HepG2 (cell line): ENCODE measurements around the gene SMIM1. TPM values are rescaled to one million over a fixed set of nuclear protein-coding genes. Genes with fewer than 3 reads are reported as not detected.

ENCODE experiments used
- ATAC-seq: fragments of 200-7000 bp; cut with Tn5 transposase; 3 replicates; pipeline ENCODE4 v1.9.1; 2020; ENCODE audit warnings: mild to moderate bottlenecking, moderate library complexity
- BruUV-seq: library from RNA; stranded (reverse); fragments of 400-500 nt; replicated peaks from 2 replicates; lab custom pipeline; 2021; lab: Mats Ljungman, UMichigan
- CTCF ChIA-PET: fragments of 300-600 bp; formaldehyde crosslinking; extraction: SDS; loops from one replicate; lab custom pipeline; 2021; ENCODE audit warnings: low total read pairs, inconsistent platforms, low intra/inter-chr PET ratio; lab: Yijun Ruan, JAX
- POLR2A ChIA-PET: fragments of 350-600 bp; sonication (Branson Sonifier 250); formaldehyde crosslinking; loops from one replicate; lab custom pipeline; 2020; ENCODE audit warnings: antibody characterized with exemption, inconsistent platforms; lab: Yijun Ruan, JAX
- DNase-seq: peaks from one replicate; pipeline ENCODE4 v3.0.0-alpha.2; 2015; ENCODE audit warnings: low spot score
- FAIRE-seq: peaks from 3 replicates; lab custom pipeline; 2011; peaks lifted over from hg19 to GRCh38; lab: Jason Lieb, UNC
- H2AFZ ChIP-seq: one replicate; pipeline ENCODE4 v1.6.1; 2011; ENCODE audit warnings: low read length, inconsistent platforms
- H3K27ac ChIP-seq: fragments of 300-600 bp; 3 replicates; pipeline ENCODE4 v1.8.0; 2011; ENCODE audit warnings: mixed run types, mild to moderate bottlenecking, mixed read lengths, low read length, inconsistent platforms; ENCODE audit not compliant: insufficient read depth; ENCODE audit errors: extremely low read length
- H3K27me3 ChIP-seq, 2 experiments: fragments of 200-600 bp in 1 of 2; 2 replicates in 1 of 2; 3 replicates in 1 of 2; pipeline versions ENCODE4 v1.6.0 to v1.8.0; 2011; ENCODE audit warnings: low read length in 2 of 2, mild to moderate bottlenecking in 2 of 2, moderate library complexity in 2 of 2, inconsistent platforms in 1 of 2; ENCODE audit not compliant: insufficient read depth in 2 of 2, control insufficient read depth in 1 of 2
- H3K36me3 ChIP-seq, 2 experiments: fragments of 200-600 bp in 1 of 2; replicated peaks in 1 of 2; 2 replicates in 1 of 2; 3 replicates in 1 of 2; pipeline versions ENCODE4 v1.5.1 to v1.8.0; 2011; ENCODE audit warnings: low read length in 2 of 2, inconsistent platforms in 1 of 2; ENCODE audit not compliant: insufficient read depth in 2 of 2, control insufficient read depth in 1 of 2
- H3K4me1 ChIP-seq: 2 replicates; pipeline ENCODE4 v1.5.1; 2012; ENCODE audit warnings: low read length, inconsistent platforms; ENCODE audit not compliant: insufficient read depth
- H3K4me2 ChIP-seq: 2 replicates; pipeline ENCODE4 v1.6.0; 2011; ENCODE audit warnings: low read depth, low read length, inconsistent platforms
- H3K4me3 ChIP-seq, 3 experiments: fragments of 200-600 bp in 1 of 3; sonication (generic), shearing (Covaris generic) in 1 of 3; replicated peaks in 1 of 3; 2 replicates each; pipeline ENCODE4 v1.5.1; 2011 to 2016; ENCODE audit warnings: low read length in 3 of 3, inconsistent platforms in 2 of 3, low read depth in 2 of 3, mild to moderate bottlenecking in 2 of 3, control low read depth in 1 of 3, mixed read lengths in 1 of 3; ENCODE audit not compliant: insufficient read depth in 1 of 3
- H3K79me2 ChIP-seq: one replicate; pipeline ENCODE4 v1.6.1; 2011; ENCODE audit warnings: low read length, inconsistent platforms; ENCODE audit not compliant: insufficient read depth
- H3K9ac ChIP-seq: 2 replicates; pipeline ENCODE4 v1.6.0; 2011; ENCODE audit warnings: mild to moderate bottlenecking, low read depth, low read length, inconsistent platforms; ENCODE audit not compliant: insufficient read depth
- H3K9me3 ChIP-seq: 2 replicates; pipeline ENCODE4 v1.5.1; 2012; ENCODE audit warnings: mild to moderate bottlenecking, low read length
- H4K20me1 ChIP-seq: 2 replicates; pipeline ENCODE4 v1.6.0; 2011; ENCODE audit warnings: inconsistent platforms, mild to moderate bottlenecking, low read length, moderate library complexity; ENCODE audit not compliant: insufficient read depth
- AGO1 ChIP-seq: fragments of 200-400 bp; formaldehyde crosslinking; IDR thresholded peaks from 2 replicates; pipeline ENCODE4 v1.6.1; 2017; ENCODE audit warnings: mild to moderate bottlenecking, low read depth, low read length, moderate library complexity; ENCODE audit not compliant: poor library complexity, severe bottlenecking
- BHLHE40 ChIP-seq: IDR thresholded peaks from 2 replicates; pipeline ENCODE4 v1.6.1; 2011; ENCODE audit warnings: low read length, improper control_type of control experiment
- KAT7 ChIP-seq: IDR thresholded peaks from 2 replicates; pipeline ENCODE4 v1.6.1; 2018; ENCODE audit warnings: borderline replicate concordance, missing compliant biosample characterization
- MBD4 ChIP-seq: IDR thresholded peaks from 2 replicates; pipeline ENCODE4 v1.6.1; 2012; ENCODE audit warnings: low read length, inconsistent platforms, borderline replicate concordance
- MXD1 ChIP-seq: sonication (generic); formaldehyde crosslinking; IDR thresholded peaks from 2 replicates; pipeline ENCODE4 v1.4.0; 2020; ENCODE audit warnings: mild to moderate bottlenecking, missing genetic modification reagents
- MXD3 ChIP-seq: IDR thresholded peaks from 2 replicates; pipeline ENCODE4 v1.6.1; 2016; ENCODE audit warnings: mild to moderate bottlenecking, missing biosample characterization, missing genetic modification reagents
- NONO ChIP-seq, 2 experiments: fragments of 450-650 bp in 1 of 2; sonication (generic) in 1 of 2; formaldehyde crosslinking in 1 of 2; IDR thresholded peaks in 1 of 2; conservative IDR thresholded peaks in 1 of 2; 2 replicates each; pipeline versions ENCODE4 v1.6.1 to v1.8.0; 2017 to 2022; ENCODE audit warnings: mild to moderate bottlenecking in 1 of 2, missing genetic modification reagents in 1 of 2, moderate library complexity in 1 of 2
- NR2C2 ChIP-seq: sonication (generic); formaldehyde crosslinking; IDR thresholded peaks from 2 replicates; pipeline ENCODE4 v1.4.0; 2020; ENCODE audit warnings: missing genetic modification reagents, mild to moderate bottlenecking, moderate library complexity, borderline replicate concordance
- POLR2A ChIP-seq, 2 experiments: IDR thresholded peaks; 2 replicates each; pipeline ENCODE4 v1.6.1; 2011; ENCODE audit warnings: low read depth in 2 of 2, low read length in 2 of 2, mild to moderate bottlenecking in 1 of 2, moderate library complexity in 1 of 2; ENCODE audit not compliant: insufficient read depth in 1 of 2
- TBX2 ChIP-seq: sonication (generic); formaldehyde crosslinking; IDR thresholded peaks from 2 replicates; pipeline ENCODE4 v1.5.0; 2020; ENCODE audit warnings: missing genetic modification reagents, mild to moderate bottlenecking, borderline replicate concordance
- YEATS2 ChIP-seq: sonication (generic); formaldehyde crosslinking; IDR thresholded peaks from 2 replicates; pipeline ENCODE4 v1.4.0; 2020; ENCODE audit warnings: missing genetic modification reagents, borderline replicate concordance
- ZNF414 ChIP-seq: sonication (generic); formaldehyde crosslinking; IDR thresholded peaks from 2 replicates; pipeline ENCODE4 v1.5.0; 2020; ENCODE audit warnings: missing genetic modification reagents
- ZNF781 ChIP-seq: sonication (generic); formaldehyde crosslinking; IDR thresholded peaks from 2 replicates; pipeline ENCODE4 v1.5.1; 2020; ENCODE audit warnings: borderline replicate concordance, mild to moderate bottlenecking, missing genetic modification reagents; ENCODE audit errors: not compliant biosample characterization
- WGBS: methylation state at CpG from one replicate; pipeline ENCODE4 v1.1.6; 2017; ENCODE audit warnings: low lambda C conversion rate; 5-methylcytosine and 5-hydroxymethylcytosine counted together
- in situ Hi-C: cut with HindIII; loops from 2 replicates; pipeline ENCODE4 v1.10.0; 2017; ENCODE audit warnings: low pct_unique_long_range_greater_than_20kb; ENCODE audit not compliant: extremely low pct_ligation_motif_present
- intact Hi-C: fragments of 100-400 bp; cut with micrococcal nuclease; formaldehyde crosslinking; loops from one replicate; pipeline ENCODE4 v1.10.0; 2022; ENCODE audit not compliant: unreplicated experiment
- polyA plus RNA-seq, 8 experiments: library from polyadenylated mRNA; depleted of rRNA in 3 of 8; stranded (reverse) in 7 of 8; unstranded in 1 of 8; fragments of >200 nt; fragmentation: Illumina TruSeq in 4 of 8; extraction: Trizol in 4 of 8; gene quantifications; 2 replicates each; pipeline versions ENCODE4 v1.2.1 to v1.2.3, GENCODE V29; 2011 to 2016; ENCODE audit warnings: low read depth in 4 of 8, missing spikeins in 1 of 8, mixed read lengths in 1 of 8; ENCODE audit not compliant: insufficient read depth in 1 of 8
- total RNA-seq, 5 experiments: library from RNA; depleted of rRNA; stranded (reverse); fragments of >200 nt; fragmentation: Illumina TruSeq; extraction: Trizol; gene quantifications; 2 replicates each; pipeline ENCODE4 v1.2.3, GENCODE V29; 2016; ENCODE audit warnings: low read depth in 1 of 5
- TF ChIP-seq, protein P1 (sequence below): sonication (generic); formaldehyde crosslinking; IDR thresholded peaks from 2 replicates; pipeline ENCODE4 v1.4.0; 2020; ENCODE audit warnings: missing genetic modification reagents, mild to moderate bottlenecking, borderline replicate concordance
- TF ChIP-seq, protein P2 (sequence below): sonication (generic); formaldehyde crosslinking; IDR thresholded peaks from 2 replicates; pipeline ENCODE4 v1.8.1; 2022; ENCODE audit warnings: low read depth, mild to moderate bottlenecking, missing genetic modification reagents

Gene SMIM1
- total and polyA plus RNA-seq, 2 of the 13 experiments (the other 11 are each of a cell fraction or from before 2014, with no cell fraction given), result 12.4 to 56.3 TPM

GRCh38 chr1:3732434-3733093, 40.0 kb upstream of the SMIM1 start:
- POLR2A ChIA-PET, result interaction anchor here (0.9 kb wide), 1 partner anchor 39 kb away, joined by 3 read pairs; no protein-coding TSS in a partner anchor
- peak overlapping the region; percentile 49; the same call in 1 of the 2 replicates for H3K9ac ChIP-seq
- peak overlapping the region; percentile 26; the same call in 1 of the 2 replicates for H3K4me2 ChIP-seq
- ATAC-seq (no peak; the same call in 2 of the 3 replicates), FAIRE-seq (no peak), DNase-seq (no peak)
- H3K9me3 ChIP-seq, result no peaks in the 10 kb centered on the region
- H3K36me3 ChIP-seq, result peaks cover 3 to 18% of the 10 kb centered on the region in 2 experiments; a peak in 4 of 5 replicates
- H2AFZ ChIP-seq, result no peak overlapping the region
- H3K4me3 ChIP-seq, result peak overlapping the region in 1 of 3 experiments; percentile 43; a peak in 1 of 6 replicates
- 99% methylated on average over 14 of the region's 37 CpGs for WGBS
- no TSS peak for BruUV-seq
- in situ Hi-C loops, result no loop called here
- no peaks in the 10 kb centered on the region for H4K20me1 ChIP-seq
- CTCF ChIA-PET, result no interaction called here
- H3K27me3 ChIP-seq, result no peaks in the 10 kb centered on the region
- intact Hi-C loops, result no loop called here
- no peaks in the 10 kb centered on the region for H3K79me2 ChIP-seq
- H3K27ac ChIP-seq, result peak overlapping the region; percentile 69
- peaks cover 35% of the 10 kb centered on the region for H3K4me1 ChIP-seq
- peak; percentile 25 for TF ChIP-seq AGO1
- no peak for TF ChIP-seq BHLHE40
- no peak for TF ChIP-seq MXD3 (CRISPR knock-in tag)
- TF ChIP-seq POLR2A (IDR thresholded peaks at IDR 0.05; ENCODE audit: insufficient read depth in 1 of 2, low read depth in 2 of 2, low read length in 2 of 2), result peak in 1 of 2 experiments; percentile 18; a peak in 1 of 4 replicates
- 0 out of 2 replicates have a peak, but pooled peaks have one; percentile 31 for TF ChIP-seq MXD1 (CRISPR knock-in tag)
- peak; percentile 13; the same call in 1 of the 2 replicates for TF ChIP-seq TBX2 (CRISPR knock-in tag)
- TF ChIP-seq, protein P1, sequence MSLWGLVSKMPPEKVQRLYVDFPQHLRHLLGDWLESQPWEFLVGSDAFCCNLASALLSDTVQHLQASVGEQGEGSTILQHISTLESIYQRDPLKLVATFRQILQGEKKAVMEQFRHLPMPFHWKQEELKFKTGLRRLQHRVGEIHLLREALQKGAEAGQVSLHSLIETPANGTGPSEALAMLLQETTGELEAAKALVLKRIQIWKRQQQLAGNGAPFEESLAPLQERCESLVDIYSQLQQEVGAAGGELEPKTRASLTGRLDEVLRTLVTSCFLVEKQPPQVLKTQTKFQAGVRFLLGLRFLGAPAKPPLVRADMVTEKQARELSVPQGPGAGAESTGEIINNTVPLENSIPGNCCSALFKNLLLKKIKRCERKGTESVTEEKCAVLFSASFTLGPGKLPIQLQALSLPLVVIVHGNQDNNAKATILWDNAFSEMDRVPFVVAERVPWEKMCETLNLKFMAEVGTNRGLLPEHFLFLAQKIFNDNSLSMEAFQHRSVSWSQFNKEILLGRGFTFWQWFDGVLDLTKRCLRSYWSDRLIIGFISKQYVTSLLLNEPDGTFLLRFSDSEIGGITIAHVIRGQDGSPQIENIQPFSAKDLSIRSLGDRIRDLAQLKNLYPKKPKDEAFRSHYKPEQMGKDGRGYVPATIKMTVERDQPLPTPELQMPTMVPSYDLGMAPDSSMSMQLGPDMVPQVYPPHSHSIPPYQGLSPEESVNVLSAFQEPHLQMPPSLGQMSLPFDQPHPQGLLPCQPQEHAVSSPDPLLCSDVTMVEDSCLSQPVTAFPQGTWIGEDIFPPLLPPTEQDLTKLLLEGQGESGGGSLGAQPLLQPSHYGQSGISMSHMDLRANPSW (CRISPR knock-in tag), result no peak
- TF ChIP-seq, protein P2, sequence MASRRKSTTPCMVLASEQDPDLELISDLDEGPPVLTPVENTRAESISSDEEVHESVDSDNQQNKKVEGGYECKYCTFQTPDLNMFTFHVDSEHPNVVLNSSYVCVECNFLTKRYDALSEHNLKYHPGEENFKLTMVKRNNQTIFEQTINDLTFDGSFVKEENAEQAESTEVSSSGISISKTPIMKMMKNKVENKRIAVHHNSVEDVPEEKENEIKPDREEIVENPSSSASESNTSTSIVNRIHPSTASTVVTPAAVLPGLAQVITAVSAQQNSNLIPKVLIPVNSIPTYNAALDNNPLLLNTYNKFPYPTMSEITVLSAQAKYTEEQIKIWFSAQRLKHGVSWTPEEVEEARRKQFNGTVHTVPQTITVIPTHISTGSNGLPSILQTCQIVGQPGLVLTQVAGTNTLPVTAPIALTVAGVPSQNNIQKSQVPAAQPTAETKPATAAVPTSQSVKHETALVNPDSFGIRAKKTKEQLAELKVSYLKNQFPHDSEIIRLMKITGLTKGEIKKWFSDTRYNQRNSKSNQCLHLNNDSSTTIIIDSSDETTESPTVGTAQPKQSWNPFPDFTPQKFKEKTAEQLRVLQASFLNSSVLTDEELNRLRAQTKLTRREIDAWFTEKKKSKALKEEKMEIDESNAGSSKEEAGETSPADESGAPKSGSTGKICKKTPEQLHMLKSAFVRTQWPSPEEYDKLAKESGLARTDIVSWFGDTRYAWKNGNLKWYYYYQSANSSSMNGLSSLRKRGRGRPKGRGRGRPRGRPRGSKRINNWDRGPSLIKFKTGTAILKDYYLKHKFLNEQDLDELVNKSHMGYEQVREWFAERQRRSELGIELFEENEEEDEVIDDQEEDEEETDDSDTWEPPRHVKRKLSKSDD (CRISPR knock-in tag), result peak; percentile 16; the same call in 1 of the 2 replicates
- no peak for TF ChIP-seq MBD4
- TF ChIP-seq YEATS2, result no peak
- 0 out of 2 replicates have a peak, but pooled peaks have one; percentile 2 for TF ChIP-seq KAT7 (CRISPR knock-in tag)
- TF ChIP-seq ZNF781 (CRISPR knock-in tag), result peak; percentile 6
- TF ChIP-seq NR2C2 (CRISPR knock-in tag), result no peak
- TF ChIP-seq NONO (IDR thresholded peaks at IDR 0.05), result no peak
- TF ChIP-seq NONO (CRISPR knock-in tag; conservative IDR thresholded peaks at IDR 0.05), result no peak
- TF ChIP-seq ZNF414 (CRISPR knock-in tag), result no peak
